Stimulated activated CD4-positive, alpha-beta T cell treated with anti-CD3 and anti-CD28 coated beads, Interleukin-1b, Interleukin-23, amount 100 ng/mL, for 1 hour (primary cell): Measurements from ENCODE around the gene PRKCZ.
A peak's percentile ranks its signal among the peaks of the same experiment; 100 is the strongest.
"Not testable (repeated sequence)": the region's sequence is repeated elsewhere in the genome, so short reads cannot be mapped to it uniquely, and the experiment has no call there.

Experiments
- DNase-seq, 2 donors: peaks; one replicate each; pipeline ENCODE4 v3.0.0-alpha.2; 2020; ENCODE audit warnings: low read depth in 2 of 2

PRKCZ gene

DNA sequence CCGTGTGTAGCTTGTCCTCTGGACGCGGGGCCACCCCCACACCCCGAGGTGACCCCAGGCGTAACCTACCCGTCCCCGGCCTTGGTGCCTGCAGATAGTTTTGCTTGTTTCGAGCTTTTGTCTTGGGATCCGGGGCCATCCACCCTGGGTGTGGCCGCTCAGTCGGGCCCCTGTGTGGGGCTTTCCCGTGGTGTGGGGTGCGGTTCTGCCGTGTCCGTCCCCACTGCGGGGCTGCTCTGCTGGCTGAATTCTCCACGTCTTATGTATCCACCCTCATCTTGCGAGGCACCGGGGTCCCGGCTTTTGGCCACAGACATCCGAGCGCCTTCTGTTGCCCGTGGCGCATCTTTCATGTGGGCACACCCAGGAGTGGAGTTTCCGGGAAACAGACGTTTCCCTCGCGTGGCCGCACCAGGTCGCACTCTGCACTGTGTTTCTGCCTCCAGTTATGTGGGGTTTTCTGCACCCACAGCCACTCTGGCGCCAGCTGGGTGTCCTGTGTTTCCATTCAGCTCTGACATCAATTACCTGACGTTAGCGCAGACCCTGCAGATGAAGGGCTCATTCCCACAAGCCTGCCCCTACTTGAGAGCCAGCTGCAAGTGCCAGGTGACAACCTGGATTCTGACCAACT lies 64.9 kb downstream of the PRKCZ start:
- no peak for DNase-seq

DNA sequence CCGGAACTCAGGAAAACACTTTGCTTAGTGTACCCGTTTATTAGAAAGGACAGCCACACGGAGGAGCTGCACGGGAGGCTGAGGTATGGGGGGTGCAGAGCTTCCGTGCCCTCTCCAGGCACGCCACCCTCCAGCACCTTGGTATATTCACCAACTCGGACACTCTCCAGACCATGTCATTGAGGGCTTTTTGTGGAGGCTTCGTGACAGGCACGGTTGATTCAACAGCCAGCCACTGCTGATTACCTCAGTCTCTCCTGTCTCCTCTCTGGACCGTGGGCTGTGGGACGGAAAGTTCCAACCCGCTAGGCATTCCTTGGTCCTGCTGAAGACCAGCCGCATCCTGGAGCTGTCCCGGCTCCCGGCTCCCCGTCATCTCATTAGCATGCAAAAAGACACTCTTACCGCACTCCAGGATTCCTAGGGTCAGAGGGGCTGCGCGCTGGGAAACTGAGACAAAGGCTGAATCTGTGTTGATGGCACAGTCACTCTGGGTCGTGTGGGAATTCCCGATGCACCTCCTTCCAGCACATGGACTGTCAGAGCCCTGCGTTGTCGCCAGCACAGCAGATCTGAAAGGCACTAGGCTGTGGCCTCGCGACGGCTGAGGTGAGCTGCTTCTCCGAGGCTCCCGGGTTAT lies 65.6 kb downstream of the PRKCZ start:
- no peak for DNase-seq

DNA sequence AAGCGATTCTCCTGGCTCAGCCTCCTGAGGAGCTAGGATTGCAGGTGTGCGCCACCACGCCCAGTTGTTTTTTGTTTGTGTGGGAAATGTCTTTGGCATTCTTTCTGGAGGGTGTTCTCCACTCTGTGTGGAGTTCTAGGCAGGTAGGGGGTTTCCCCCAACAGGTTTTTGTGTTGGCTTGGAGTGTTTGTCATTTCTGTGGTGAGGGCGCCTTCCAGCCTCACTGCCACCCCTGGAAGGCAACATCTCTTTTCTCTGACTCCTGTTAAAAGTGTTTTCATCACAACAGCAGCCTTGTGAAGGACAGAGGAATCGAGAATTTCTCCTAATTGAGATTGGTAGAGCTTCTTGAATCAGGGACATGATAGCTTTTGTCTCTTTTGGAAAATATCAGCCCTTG lies 69.7 kb downstream of the PRKCZ start:
- DNase-seq, result no peak

DNA sequence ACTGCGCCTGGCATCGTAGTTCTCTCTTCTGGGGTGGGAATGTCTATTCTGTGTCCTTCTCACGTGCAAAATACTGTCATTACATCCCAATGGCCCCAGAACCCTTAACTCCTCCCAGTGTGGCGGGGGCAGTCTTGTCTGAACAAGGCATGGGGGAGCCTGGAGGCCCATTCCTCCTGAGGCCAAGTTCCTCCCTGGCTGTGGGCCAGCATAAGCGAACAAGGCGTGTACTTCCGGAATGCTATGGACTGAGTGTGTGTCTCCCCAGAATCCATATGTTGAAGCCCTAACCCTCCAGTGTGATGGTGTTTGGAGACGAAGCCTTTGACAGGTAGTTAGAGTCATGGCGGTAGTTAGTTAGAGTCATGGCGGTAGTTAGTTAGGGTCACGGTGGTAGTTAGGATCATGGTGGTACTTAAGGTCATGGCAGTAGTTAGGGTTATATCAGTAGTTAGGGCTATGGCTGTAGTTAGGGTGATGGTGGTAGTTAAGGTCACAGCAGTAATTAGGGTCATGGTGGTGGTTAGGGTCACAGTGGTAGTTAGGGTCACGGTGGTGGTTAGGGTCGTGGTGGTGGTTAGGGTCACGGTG lies 71.0 kb downstream of the PRKCZ start:
- DNase-seq, result no peak

DNA sequence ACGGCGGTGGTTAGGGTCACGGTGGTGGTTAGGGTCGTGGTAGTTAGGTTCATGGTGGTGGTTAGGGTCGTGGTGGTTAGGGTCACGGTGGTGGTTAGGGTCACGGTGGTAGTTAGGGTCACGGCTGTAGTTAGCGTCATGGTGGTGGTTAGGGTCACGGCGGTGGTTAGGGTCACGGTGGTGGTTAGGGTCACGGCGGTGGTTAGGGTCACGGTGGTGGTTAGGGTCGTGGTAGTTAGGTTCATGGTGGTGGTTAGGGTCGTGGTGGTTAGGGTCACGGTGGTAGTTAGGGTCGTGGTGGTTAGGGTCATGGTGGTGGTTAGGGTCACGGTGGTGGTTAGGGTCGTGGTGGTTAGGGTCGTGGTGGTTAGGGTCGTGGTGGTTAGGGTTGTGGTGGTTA lies 71.6 kb downstream of the PRKCZ start:
- DNase-seq, result not testable (repeated sequence)

DNA sequence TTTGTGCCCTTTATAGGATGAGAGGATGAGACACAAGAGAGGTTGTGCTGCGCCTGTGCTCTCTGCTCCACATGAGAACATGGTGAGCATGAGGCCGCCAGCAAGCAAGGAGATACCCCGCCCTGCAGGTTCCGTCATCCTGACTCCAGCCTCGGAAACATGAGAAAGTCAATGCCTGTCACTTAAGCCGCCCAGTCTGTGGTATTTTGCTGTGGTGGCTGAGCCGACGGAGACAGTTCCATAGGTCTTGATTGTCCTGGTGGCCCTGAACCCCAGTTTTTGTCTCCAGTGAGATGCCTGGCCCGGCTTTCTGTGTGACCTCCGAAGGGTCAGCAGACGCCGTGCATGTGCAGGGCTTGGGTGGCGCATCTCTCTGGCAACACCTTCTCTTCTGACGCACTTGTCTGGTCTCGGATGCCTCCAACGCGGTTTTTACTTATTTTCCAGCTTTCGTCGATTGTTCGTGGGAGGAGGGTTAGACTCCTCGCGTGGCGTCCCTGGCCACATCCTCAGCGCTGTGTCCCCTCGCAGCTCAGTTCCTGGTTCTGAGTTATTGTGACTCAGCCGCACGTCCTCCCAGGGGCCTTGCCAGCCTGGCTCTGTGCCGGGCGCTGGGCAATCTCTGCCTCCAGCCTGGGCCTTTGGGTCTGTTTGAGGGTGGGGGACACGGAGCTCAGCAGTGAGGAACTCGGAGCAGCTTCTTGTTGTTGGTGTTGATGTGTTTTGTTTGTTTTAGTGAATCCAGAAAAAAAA lies 74.4 kb downstream of the PRKCZ start:
- no peak for DNase-seq

DNA sequence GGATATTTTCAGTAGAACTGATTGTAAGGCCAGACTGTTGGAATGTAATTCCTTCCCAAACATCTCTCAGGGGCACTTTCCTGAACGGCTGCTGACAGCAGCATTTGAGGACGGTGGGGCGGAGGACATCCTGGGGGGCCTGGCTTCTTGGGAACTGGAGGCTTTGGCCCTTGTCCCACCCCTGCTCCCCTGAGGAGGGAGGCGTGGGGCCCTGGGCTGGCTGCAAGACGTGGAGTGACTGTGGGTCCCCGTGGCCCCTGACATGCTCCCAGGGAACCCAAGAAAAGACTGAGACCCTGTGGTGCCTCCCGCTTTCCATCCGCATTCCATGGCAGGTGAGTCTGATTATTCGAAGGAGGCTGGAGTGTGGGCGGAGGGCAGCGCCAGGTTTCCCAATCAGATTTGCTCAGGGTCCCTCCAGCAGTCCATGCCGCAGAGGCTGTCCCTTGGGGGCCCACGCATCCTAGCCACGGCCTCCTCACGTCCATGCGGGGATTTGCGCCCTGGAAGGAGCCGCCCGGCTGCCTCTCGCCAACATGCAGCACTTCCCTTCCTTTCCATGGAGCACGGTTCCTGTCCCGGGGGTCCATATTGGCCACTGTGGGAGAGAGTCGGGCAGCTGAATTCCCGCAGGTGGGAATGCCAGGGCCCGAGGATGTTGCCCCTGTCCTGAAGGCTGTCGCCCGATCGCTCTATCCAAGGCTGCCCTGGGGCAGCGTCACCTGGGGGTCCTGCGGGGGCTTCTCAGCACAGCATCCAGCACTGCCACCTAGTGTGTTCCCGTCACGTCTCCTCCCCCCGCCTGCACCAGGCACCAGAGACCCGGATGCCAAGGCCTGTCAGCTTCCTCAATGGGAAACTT lies 75.4 kb downstream of the PRKCZ start:
- no peak for DNase-seq

DNA sequence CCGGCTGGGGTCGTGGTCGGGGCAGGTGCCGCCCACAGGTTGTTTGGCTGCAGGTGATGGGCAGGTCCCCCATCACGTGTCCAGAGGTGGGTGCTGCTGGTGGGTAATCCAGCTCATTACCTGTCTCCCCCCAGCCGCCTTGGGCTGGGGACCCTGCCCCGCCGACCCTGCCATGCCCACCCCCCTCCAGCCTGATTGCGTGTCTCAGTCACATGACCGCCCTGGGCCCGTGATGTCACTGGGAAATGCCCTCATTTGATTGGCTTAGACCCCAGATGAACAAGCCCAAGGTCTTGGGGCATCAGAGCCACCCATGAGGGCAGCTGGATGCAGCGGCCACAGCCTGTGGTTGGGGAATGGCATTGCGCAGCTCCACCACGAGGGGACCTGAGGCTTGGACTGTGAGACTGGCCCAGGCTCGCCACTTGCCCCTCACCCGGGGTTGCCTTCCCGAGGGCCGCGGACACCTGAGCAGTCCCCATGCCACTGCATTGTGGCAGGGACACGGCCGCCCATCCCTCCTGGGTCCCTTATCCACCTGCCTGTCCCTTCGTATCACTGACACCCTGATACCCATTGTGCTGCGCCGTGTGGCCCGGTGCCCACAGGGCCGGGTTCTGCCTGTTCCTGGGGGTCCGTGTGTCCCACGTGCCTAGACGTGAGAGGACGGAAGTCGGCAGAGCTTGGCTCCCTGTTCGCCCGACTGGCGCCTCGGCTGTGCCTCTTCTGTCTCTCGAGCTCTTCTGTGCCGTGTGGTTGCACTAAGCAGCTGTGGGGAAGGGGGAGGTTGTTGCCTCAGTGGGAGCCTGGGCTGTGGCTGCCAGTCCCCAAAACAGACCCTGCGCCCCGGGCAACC lies 76.3 kb downstream of the PRKCZ start:
- DNase-seq, result no peak

DNA sequence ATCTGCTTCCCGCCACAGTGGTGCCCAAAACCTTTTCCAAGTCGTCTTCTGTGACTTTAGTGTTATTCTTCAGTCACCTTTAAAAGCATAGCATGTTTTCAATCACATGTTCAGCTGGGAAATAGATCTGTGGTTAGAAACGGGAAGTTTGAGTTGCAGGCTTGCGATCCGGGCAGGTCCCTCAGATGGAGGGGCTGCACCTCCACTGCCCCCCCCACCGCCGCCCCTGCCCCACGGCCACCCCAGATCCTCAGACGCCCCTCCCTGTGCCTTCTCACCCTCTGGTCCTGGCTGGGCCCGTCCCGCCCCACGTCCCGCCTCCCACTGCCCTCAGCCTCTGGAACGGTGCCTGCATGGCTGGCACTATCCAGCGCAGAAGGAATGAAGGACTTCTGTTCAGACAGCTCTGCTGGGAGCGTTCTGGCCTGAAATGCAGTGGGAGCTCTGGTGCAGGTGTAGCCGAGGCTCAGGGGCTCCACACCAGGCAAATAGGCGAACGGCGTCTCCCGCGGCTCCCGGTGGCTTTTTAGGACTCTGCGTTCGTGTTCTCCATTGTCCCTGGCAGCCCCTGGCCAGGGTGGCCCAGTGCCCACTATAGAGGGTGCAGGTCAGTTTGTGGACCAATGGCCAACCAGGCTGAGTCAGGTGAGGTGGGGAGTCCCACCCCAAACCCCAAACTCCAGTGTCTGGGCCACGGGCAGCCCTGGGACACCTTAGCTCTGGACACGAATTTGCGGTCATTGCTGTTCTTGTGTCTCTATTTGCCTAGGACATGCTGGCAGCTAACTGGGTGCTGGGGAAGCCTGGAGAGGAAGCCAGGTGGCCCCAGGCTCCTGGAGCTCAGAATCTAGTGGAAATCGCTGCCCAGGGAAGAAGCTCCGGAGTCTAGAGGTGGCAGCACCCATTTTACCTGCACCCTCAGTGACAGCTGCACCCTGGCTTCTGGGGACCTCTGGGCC lies 77.3 kb downstream of the PRKCZ start:
- DNase-seq, result no peak

DNA sequence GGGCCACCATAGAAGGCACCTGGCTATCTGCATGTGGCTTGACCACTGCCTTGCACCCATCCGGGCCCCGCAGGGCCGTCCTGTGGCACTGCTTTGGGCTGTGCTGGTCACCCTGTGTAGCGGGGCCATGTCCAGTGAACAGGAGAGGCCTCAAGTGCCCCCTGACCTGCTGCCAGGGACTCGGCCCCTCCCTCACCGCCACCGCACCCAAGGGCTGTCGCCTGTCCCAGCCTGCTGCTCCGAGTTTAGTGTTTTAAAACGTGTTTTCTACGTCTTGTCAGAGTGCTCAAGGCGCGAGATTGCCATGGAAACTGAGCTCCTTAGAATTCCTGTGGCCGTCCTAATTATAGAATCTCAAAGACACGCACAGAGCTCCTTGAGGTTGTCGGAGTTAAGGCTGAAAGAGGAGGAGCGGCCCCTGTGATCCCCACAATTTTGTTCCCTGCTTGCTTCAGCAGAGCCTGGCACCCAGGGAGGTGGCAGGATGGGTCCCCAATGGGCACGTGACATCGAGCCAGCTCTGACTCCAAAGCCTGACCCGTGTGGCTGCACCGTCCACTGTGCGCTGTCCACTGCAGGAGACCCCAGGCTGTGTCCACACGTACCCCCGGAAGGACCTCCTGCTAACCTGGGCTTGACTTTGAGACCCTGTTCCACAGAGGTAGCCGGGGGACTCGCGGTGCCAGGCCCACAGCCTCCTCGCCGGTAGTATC lies 78.1 kb downstream of the PRKCZ start:
- DNase-seq, result no peak

DNA sequence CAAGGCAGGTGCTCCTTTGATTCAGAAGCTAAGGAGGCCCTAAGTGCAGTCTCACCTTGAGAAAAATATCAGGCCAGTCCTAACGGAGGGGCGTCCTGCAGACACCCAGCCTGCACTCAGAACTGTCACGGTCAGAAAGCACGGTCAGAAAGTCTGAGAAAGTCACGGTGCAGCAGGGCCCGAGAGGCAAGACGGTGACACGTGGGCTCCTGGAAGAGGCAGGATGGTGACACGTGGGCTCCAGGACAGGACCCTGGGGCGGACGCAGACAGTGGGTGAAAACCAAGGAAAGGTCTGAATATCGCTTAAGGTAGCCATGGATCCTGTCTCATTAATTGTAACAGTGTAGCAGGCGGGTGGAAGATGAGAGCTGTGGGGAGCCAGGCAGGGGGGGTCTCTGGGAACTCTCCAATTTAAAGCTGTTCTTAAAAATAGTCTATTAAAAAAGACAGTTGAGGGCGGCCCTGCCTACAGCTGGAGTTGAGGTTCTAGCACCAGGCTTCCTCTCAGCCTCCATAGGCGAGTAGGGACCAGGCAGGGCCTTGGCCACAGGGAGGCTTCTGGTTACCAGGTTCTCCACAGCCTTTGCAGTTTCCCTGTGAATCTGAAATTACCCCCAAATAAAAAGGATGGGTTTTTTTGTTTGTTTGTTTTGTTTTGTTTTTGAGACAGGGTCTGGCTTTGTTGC lies 79.2 kb downstream of the PRKCZ start:
- no peak for DNase-seq

DNA sequence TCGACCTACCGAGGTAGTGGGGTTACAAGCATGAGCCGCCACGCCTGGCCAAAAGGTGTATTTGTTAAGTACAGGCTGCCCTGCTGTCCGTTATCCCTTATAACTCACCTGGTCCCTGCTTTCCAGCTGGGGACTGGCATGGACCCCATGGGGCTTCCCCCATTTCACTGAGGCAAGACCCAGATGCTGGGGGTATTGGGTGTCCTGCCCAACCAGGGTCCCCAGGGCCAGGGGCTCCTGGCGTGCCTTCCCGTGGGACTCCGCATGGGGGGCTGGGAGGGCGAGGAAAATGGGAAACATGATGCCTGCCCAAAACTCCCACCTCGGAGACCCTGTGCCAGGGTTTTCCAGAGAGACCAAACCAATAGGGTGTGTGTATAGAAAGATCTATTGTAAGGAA lies 79.9 kb downstream of the PRKCZ start:
- DNase-seq, result no peak

DNA sequence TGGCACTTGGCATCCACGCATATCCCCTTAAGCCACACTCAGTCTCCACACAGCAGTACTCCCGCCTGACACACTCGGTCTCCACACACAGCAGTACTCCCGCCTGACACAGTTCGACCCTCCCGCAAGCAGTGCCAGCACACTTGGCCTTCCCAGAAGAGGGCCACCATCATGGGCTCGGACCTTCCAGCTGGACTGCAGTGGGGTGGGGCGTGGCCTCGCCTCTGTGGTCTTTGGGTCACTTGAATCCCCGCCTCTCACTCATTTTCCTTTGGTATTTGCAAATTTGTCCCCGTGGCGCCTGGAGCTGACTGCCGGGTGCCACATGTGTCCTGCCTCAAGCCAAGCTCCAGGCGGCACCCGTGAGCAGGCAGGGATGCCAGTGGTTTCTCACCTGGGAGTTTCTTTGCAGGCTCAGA lies 80.7 kb downstream of the PRKCZ start:
- DNase-seq, result no peak

DNA sequence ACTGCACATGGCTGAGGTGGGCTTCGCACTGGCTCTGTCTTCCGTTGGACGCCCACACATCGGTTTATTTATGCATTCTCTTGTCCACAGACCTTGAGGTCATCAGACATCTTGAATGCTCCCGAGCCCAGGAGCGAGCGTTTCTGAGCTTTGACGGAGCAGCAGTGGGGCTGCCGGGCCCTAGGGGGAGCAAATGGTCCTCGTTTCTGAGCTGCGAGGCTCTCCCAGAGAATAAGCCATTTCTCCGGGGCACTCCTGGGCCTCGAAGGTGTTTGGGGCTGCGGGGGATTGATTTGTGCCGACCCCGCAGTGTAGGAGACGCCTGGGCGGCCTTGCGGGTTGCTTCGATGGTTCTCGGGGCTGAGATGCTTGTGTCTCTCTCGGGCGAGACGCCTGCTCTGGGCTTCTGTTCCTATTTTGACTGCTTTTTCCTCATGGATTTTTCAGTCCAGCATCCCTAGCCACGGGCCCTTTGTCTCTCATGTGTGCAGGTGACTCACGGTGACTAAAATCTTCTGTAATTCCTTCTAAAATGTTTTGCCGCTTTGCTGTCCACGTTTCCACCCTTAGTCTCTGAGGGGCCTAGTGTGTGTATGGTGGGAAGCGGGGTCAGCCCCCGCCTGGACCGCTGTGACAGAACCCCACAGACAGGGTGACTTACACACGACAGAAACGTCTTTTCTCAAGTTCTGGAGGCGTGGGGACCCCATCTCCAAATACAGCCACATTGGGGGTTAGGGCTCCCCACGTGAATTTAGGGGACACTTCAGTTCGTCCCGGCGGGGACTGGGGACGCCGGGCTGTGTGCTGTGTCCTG lies 82.2 kb downstream of the PRKCZ start:
- no peak for DNase-seq

DNA sequence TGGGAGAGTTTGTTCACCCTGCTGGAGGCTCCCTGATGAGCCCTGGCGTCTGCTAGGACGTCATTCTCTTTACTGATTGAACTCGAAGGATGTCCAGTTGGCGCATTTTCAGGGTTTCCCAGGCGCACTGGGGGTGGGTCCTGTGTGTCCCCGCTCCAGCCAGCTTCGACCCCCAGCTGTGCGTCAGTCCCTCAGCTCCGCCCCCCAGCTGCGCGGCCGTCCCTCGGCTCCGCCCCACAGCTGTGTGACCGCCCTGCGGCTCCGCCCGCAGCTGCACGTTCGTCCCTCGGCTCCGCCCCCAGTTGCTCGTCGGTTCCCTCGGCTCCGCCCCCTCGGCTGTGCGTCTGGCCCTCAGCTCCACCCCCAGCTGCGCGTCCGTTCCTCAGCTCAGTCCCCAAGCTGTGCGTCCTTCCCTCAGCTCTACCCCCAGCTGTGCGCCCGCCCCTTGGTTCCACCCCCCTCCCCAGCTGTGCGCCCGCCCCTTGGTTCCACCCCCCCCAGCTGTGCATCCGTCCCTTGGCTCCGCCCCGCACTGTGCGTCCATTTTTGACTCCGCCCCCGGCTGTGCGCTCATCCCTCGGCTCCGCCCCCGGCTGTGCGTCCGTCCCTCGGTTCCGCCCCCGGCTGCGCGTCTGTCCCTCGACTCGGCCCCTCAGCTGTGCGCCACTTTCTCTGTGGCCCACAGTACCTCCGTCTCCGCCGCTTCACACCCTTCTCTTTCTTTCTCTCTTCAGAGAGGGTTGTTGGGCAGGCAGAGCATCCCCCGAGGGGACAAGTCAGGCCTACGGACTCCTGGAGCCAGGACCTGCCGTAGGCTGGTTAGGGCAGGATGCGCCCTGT lies 83.0 kb downstream of the PRKCZ start:
- DNase-seq, result peak; percentile 90 to 94

DNA sequence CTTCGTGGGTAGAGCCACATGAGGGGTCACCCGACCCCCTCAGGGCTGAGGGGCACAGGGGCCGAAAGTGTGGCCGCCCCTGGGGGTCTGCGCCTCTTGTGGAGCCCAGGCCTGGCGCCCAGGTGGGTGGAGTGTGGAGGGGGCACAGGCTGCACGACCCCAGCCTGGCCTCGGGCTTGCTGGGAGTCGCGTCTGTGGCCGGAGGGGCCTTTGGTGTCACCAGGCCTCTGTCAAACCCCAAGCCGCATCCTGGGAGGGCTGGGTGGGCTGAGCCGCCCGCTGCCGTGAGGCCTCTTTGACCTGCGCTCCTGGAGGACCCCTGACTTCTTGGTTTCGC lies 83.6 kb downstream of the PRKCZ start:
- no peak for DNase-seq

DNA sequence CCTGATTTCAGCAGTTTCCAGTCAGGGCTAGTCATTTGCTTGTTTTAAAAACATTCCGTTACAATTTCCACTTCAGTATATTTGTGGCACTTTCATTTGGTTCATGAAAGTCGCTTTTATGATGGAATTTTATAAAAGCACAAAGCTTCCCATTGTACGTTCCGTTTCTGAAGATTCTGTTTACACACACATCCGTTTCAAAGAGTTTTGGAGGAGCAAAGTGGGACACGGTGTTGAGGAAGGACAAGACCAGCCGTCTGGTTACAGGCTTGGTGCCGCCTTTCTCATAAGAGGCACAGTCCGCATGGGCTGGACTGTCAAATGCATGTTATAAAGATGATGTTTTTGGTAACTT lies 84.0 kb downstream of the PRKCZ start:
- DNase-seq, result no peak
